ENCODE results near the gene ACOX2.

ACOX2 gene

GRCh38 chr3:58502872-58503271 is 34.1 kb downstream of the ACOX2 start:
- no peak for DNase-seq

- DNase-seq = peak; percentile 87
These were observed 39.9 kb downstream of the ACOX2 start for GRCh38 chr3:58497097-58497496.

GRCh38 chr3:58496206-58496857 is 40.7 kb downstream of the ACOX2 start:
- no peak for DNase-seq

- DNase-seq = no peak
These were observed 41.9 kb downstream of the ACOX2 start for GRCh38 chr3:58495101-58495500.

- DNase-seq = no peak
These were observed 42.9 kb downstream of the ACOX2 start for GRCh38 chr3:58494107-58494506.

- peak; percentile 61 for DNase-seq
These were observed 44.5 kb downstream of the ACOX2 start for GRCh38 chr3:58492494-58492905.

- DNase-seq = peak; percentile 98
These were observed 45.2 kb downstream of the ACOX2 start, which contains the start of gene KCTD6 for GRCh38 chr3:58491506-58492402. Gene KCTD6, plus strand, starts transcription at chr3:58492096. Its CDS starts 6,660 bp downstream, at chr3:58498756.

- DNase-seq = no peak
These were observed 46.0 kb downstream of the ACOX2 start for GRCh38 chr3:58490860-58491501.

GRCh38 chr3:58488967-58489366 is 48.0 kb downstream of the ACOX2 start:
- DNase-seq = no peak

GRCh38 chr3:58487140-58487886 is 49.7 kb downstream of the ACOX2 start:
- no peak for DNase-seq

- DNase-seq = no peak
These were observed 51.1 kb downstream of the ACOX2 start for GRCh38 chr3:58485801-58486435.

- DNase-seq = no peak
These were observed 52.3 kb downstream of the ACOX2 start for GRCh38 chr3:58484722-58485069.

- no peak for DNase-seq
These were observed 52.8 kb downstream of the ACOX2 start for GRCh38 chr3:58484045-58484721.

GRCh38 chr3:58482917-58483636 is 53.9 kb downstream of the ACOX2 start:
- DNase-seq = no peak

- DNase-seq = no peak
These were observed 56.7 kb downstream of the ACOX2 start for GRCh38 chr3:58480309-58480708.

GRCh38 chr3:58478781-58479180 is 58.2 kb downstream of the ACOX2 start:
- no peak for DNase-seq

- DNase-seq = no peak
These were observed 61.9 kb downstream of the ACOX2 start for GRCh38 chr3:58474967-58475578.

- no peak for DNase-seq
These were observed 62.6 kb downstream of the ACOX2 start for GRCh38 chr3:58474348-58474911.

- DNase-seq = no peak
These were observed 63.7 kb downstream of the ACOX2 start for GRCh38 chr3:58473275-58473674.
